Spleen (tissue), 11 donors: ENCODE measurements around the gene SLC37A3. TPM values are rescaled to one million over a fixed set of nuclear protein-coding genes. Genes with fewer than 3 reads are reported as not detected.
A peak's percentile ranks its signal among the peaks of the same experiment; 100 is the strongest.

Experiments
- DNase-seq: peaks from one replicate; pipeline ENCODE4 v3.0.0-alpha.2; 2020
- H3K27ac ChIP-seq, 8 donors: fragments of 200-600 bp; sonication (generic) in 7 of 8; 1 replicate in 4 of 8; 2 replicates in 4 of 8; pipeline versions ENCODE4 v1.5.0 to v1.8.0; 2016 to 2021; ENCODE audit warnings: inconsistent platforms in 4 of 8, mild to moderate bottlenecking in 4 of 8, moderate library complexity in 1 of 8
- H3K27me3 ChIP-seq, 7 donors: fragments of 200-600 bp; sonication (generic) in 6 of 7; replicated peaks in 1 of 7; 1 replicate in 4 of 7; 2 replicates in 3 of 7; pipeline versions ENCODE4 v1.5.0 to v1.8.0; 2016 to 2021; ENCODE audit warnings: inconsistent platforms in 3 of 7, mild to moderate bottlenecking in 1 of 7
- H3K36me3 ChIP-seq, 6 donors: fragments of 200-600 bp; sonication (generic) in 5 of 6; 1 replicate in 4 of 6; 2 replicates in 2 of 6; pipeline versions ENCODE4 v1.5.0 to v1.8.0; 2016 to 2021; ENCODE audit warnings: inconsistent platforms in 2 of 6
- H3K4me1 ChIP-seq, 6 donors: fragments of 200-600 bp; sonication (generic) in 5 of 6; 1 replicate in 3 of 6; 2 replicates in 3 of 6; pipeline versions ENCODE4 v1.5.0 to v1.8.0; 2016 to 2021; ENCODE audit warnings: inconsistent platforms in 3 of 6
- H3K4me3 ChIP-seq, 8 donors: fragments of 200-600 bp; sonication (generic) in 7 of 8; 1 replicate in 4 of 8; 2 replicates in 4 of 8; pipeline versions ENCODE4 v1.5.0 to v1.8.0; 2016 to 2021; ENCODE audit warnings: inconsistent platforms in 4 of 8, mild to moderate bottlenecking in 4 of 8, moderate library complexity in 2 of 8
- H3K9me3 ChIP-seq, 8 donors: fragments of 200-600 bp; sonication (generic) in 7 of 8; 1 replicate in 4 of 8; 2 replicates in 4 of 8; pipeline versions ENCODE4 v1.5.0 to v1.8.0; 2016 to 2021; ENCODE audit warnings: inconsistent platforms in 4 of 8
- POLR2A ChIP-seq, 3 donors: fragments of 450-650 bp; IDR thresholded peaks; one replicate each; pipeline ENCODE4 v1.5.1; 2017; ENCODE audit warnings: antibody characterized with exemption in 3 of 3, mild to moderate bottlenecking in 1 of 3
- POLR2AphosphoS5 ChIP-seq, 3 donors: sonication (generic); formaldehyde crosslinking; IDR thresholded peaks; one replicate each; pipeline ENCODE4 v1.5.1; 2017; ENCODE audit warnings: antibody characterized with exemption in 3 of 3
- WGBS, 5 donors: extraction: QIAGEN DNeasy Blood & Tissue Kit in 3 of 5; methylation state at CpG; one replicate each; pipeline versions ENCODE4 v1.1.5 to v1.1.7; 2013 to 2018; 5-methylcytosine and 5-hydroxymethylcytosine counted together
- intact Hi-C: fragments of 100-400 bp; cut with DNase I; formaldehyde crosslinking; loops from one replicate; pipeline ENCODE4 v1.15.0; 2023; ENCODE audit warnings: low total_unique reads
- polyA plus RNA-seq, 3 donors: library from polyadenylated mRNA; stranded (reverse); fragments of 200-250 nt; gene quantifications; one replicate each; pipeline ENCODE4 v1.2.1, GENCODE V29; 2013
- total RNA-seq, 7 donors: library from RNA; depleted of rRNA in 3 of 7; stranded (reverse); fragments of >200 nt in 3 of 7; fragmentation: NEBNext Ultra II Directional in 4 of 7; extraction: Animal tissue kit (Norgen Biotek cat#: 25700) in 4 of 7; gene quantifications; one replicate each; pipeline versions ENCODE4 v1.1.0 to v1.2.1, GENCODE V29; 2016 to 2021
- TF ChIP-seq, protein P1 (sequence below), 11 experiments: fragments of 200-600 bp in 7 of 11; fragments of 450-650 bp in 4 of 11; sonication (generic) in 4 of 11; IDR thresholded peaks in 8 of 11; conservative IDR thresholded peaks in 3 of 11; 1 replicate in 7 of 11; 2 replicates in 4 of 11; pipeline versions ENCODE4 v1.4.0 to v1.8.0; 2016 to 2021; ENCODE audit warnings: antibody characterized with exemption in 11 of 11, inconsistent platforms in 4 of 11, mild to moderate bottlenecking in 1 of 11
- donor health status: healthy with polysubstance abuse.
- donor health status: DM: no; HTN: no; CAD: no; lungs with moderate emphysema.
- donor health status: DM: no; HTN: no; CAD: no.
- donor health status: Bipolar disorder and iron deficiency.
- donor health status: healthy.
- donor health status: DM: no; HTN: no; CAD: no.
- donor health status: DM: yes; HTN: yes; CAD: no.

Gene SLC37A3
- total and polyA plus RNA-seq, 10 donors, result 8.0 to 71.9 (median 37.8) TPM

DNA sequence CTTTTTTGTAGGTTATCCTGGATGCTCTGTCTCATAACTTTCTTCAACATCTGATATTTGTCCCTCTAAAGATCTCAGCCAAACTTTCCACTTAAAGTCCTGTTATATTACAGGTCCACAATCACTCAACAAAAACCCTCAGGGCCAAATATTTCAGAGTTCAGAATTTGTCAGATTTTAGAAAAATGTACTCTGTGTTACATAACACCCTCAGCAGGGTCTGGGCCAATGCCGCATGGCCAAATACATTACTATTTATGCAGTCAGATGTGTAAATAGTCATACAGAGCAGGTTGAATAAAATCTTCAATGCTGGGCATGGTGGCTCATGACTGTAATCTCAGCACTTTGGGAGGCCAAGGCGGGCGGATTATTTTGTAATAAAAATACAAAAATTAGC, 17.0 kb upstream of the SLC37A3 start:
- WGBS, 5 donors, result 92 to 99% (median 95%) methylated on average over 3 of the region's 3 CpGs
- H3K4me3 ChIP-seq, result no peak overlapping the region
- H3K9me3 ChIP-seq, result no peaks in the 10 kb centered on the region
- TF ChIP-seq, protein P1, sequence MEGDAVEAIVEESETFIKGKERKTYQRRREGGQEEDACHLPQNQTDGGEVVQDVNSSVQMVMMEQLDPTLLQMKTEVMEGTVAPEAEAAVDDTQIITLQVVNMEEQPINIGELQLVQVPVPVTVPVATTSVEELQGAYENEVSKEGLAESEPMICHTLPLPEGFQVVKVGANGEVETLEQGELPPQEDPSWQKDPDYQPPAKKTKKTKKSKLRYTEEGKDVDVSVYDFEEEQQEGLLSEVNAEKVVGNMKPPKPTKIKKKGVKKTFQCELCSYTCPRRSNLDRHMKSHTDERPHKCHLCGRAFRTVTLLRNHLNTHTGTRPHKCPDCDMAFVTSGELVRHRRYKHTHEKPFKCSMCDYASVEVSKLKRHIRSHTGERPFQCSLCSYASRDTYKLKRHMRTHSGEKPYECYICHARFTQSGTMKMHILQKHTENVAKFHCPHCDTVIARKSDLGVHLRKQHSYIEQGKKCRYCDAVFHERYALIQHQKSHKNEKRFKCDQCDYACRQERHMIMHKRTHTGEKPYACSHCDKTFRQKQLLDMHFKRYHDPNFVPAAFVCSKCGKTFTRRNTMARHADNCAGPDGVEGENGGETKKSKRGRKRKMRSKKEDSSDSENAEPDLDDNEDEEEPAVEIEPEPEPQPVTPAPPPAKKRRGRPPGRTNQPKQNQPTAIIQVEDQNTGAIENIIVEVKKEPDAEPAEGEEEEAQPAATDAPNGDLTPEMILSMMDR (IDR thresholded peaks at IDR 0.05 in 8 of 11, conservative IDR thresholded peaks at IDR 0.05 in 3 of 11), result no peak
- TF ChIP-seq POLR2AphosphoS5 (IDR thresholded peaks at IDR 0.05) (no peak), POLR2A (IDR thresholded peaks at IDR 0.05) (no peak)
- intact Hi-C loops, result no loop called here
- no peaks in the 10 kb centered on the region for H3K4me1 ChIP-seq
- peaks cover 0 to 42% (median 0%) of the 10 kb centered on the region in 6 donors for H3K36me3 ChIP-seq
- H3K27me3 ChIP-seq, result no peaks in the 10 kb centered on the region
- H3K27ac ChIP-seq, result no peak overlapping the region
- DNase-seq, result no peak

DNA sequence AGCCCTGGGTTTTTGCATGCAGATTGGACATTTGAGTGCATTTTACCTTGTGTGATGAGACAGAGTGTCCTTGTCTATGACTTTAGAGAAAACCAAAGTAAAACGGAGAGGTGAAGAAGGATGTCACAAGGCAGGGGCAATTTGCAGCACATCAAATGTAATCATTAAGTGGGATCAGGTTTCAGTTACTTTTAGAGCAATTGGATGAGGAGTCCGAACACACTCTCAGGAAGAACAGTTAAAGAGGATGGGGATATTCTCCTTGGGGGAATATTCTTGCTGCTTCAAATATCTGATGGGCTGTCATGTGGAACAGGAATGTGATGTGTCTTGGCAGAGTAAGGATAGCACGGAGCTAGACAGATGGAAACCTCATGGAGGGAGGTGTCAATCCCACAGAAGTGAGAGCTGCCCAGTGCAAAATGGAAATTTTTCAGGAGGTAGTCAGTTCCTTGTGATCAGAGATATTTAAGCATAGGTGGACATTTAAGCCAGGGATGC, 6.3 kb upstream of the SLC37A3 start:
- intact Hi-C loops, result no loop called here
- no peak for TF ChIP-seq POLR2AphosphoS5 (IDR thresholded peaks at IDR 0.05)
- TF ChIP-seq POLR2A (IDR thresholded peaks at IDR 0.05), result no peak
- TF ChIP-seq, protein P1 (IDR thresholded peaks at IDR 0.05 in 8 of 11, conservative IDR thresholded peaks at IDR 0.05 in 3 of 11), result no peak
- Histone ChIP-seq H3K4me1 (peaks cover 0 to 34% (median 15%) of the 10 kb centered on the region in 6 donors), H3K36me3 (peaks cover 0 to 25% (median 0%) of the 10 kb centered on the region in 6 donors), H3K4me3 (peak overlapping the region in 3 of 8 donors; percentile 42 to 74 (median 50)), H3K27ac (peak overlapping the region in 4 of 8 donors; percentile 55 to 77 (median 72)), H3K9me3 (no peaks in the 10 kb centered on the region), H3K27me3 (peaks cover 0 to 5% (median 0%) of the 10 kb centered on the region in 7 donors)
- no peak for DNase-seq
- 73 to 79% (median 76%) methylated on average over 3 of the region's 3 CpGs for WGBS, 5 donors

DNA sequence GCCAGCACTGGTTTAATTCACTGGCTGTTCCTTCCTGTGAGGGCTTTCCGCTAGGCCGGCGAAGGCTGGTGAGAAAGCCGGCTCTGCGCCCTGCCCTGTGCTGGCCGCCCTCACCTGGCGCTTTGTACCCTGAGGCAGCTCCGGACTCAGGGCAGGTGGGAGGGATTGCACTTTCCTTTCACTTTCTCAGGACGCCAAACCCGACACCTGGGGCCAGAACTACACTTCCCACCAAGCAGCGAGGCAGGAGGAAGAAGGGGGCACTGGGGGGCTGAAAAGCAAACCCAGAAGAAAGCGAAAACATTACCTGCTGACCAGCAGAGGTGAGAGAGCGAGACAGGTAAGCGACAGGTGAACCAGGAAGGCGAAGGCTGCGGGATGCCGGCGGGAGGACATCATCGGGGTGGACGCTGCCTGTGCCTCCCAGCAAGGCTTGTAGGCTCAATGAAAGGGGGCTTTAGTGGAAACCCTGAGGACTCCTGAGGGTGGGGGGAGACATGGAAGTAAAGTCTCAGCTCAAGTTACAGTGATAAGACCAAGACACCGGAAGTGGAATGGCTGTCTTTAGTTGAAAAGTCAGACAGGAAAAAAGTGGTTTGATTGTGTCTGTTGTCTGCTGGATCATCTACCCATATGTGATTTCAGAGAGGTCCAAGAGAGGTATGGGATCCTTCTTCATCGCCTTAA, 5.7 kb upstream of the SLC37A3 start, which contains the start of gene RAB19:
Gene RAB19 (plus strand): TSS at position 181 of the 687 bp plus-strand sequence. CDS start 3,589 bp downstream, outside the sequence.
- Histone ChIP-seq H3K4me3 (peak within 1 kb of the TSS; percentile 16 to 74 (median 41)), H3K27ac (peak within 1 kb of the TSS; percentile 8 to 77 (median 66)), H3K36me3 (peaks cover 0 to 19% (median 0%) of the 10 kb centered on the region in 6 donors), H3K9me3 (no peaks in the 10 kb centered on the region), H3K4me1 (peaks cover 0 to 36% (median 15%) of the 10 kb centered on the region in 6 donors), H3K27me3 (peaks cover 0 to 5% (median 0%) of the 10 kb centered on the region in 7 donors)
- intact Hi-C loops, result no loop called here
- TF ChIP-seq POLR2A (IDR thresholded peaks at IDR 0.05) (no peak), POLR2AphosphoS5 (IDR thresholded peaks at IDR 0.05) (peak in 1 of 3 donors; percentile 59)
- DNase-seq, result peak; percentile 88
- WGBS, 5 donors, result 9 to 13% (median 11%) methylated on average over 22 of the region's 22 CpGs

DNA sequence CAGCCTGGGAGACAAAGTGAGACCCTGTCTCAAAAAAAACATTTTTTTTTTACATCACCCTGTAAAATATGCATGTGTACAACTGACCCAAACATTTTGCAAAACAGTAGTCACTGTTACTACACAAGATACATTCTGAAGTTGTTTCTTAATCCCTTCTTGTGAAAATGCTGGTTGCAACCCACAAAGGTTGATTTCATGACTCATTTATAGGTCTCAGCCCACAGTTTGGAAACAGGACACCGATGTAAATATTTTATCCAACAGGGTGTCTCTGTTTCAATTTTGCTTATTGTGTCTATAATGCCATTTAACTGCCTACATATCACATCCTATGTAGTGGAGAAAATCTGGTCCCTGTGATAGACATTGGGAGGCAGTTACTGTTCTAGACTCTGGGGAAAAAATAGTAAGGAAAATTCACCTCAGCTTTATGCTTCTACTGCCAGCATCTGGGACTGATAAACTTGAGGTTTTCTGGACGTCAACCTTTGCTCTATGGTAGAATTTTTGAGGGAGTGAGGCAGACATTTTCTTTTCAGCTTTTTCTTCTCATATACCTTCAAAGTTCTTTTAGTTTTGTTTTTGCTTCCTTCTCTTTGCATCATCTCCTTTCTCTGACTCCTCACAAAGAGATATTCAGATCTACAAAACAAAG, 4.0 kb upstream of the SLC37A3 start:
- H3K27me3 ChIP-seq, result peaks cover 0 to 5% (median 0%) of the 10 kb centered on the region in 7 donors
- 59 to 72% (median 69%) methylated on average over 2 of the region's 2 CpGs for WGBS, 5 donors
- DNase-seq, result no peak
- intact Hi-C loops, result no loop called here
- H3K9me3 ChIP-seq, result no peaks in the 10 kb centered on the region
- H3K27ac ChIP-seq, result peak overlapping the region in 6 of 8 donors; percentile 24 to 72 (median 55)
- peaks cover 0 to 4% (median 0%) of the 10 kb centered on the region in 6 donors for H3K36me3 ChIP-seq
- H3K4me1 ChIP-seq, result peaks cover 4 to 51% (median 25%) of the 10 kb centered on the region in 6 donors
- no peak for TF ChIP-seq POLR2A (IDR thresholded peaks at IDR 0.05)
- TF ChIP-seq, protein P1 (IDR thresholded peaks at IDR 0.05 in 8 of 11, conservative IDR thresholded peaks at IDR 0.05 in 3 of 11), result no peak
- no peak for TF ChIP-seq POLR2AphosphoS5 (IDR thresholded peaks at IDR 0.05)
- H3K4me3 ChIP-seq, result no peak overlapping the region
